Suprapubic skin (tissue), 4 donors: ENCODE measurements around the gene ABI1.

Source experiments
- POLR2A ChIP-seq, 2 donors: fragments of 450-650 bp; IDR thresholded peaks; one replicate each; pipeline ENCODE4 v1.6.1; 2017; ENCODE audit warnings: antibody characterized with exemption in 2 of 2, mild to moderate bottlenecking in 2 of 2, moderate library complexity in 2 of 2
- POLR2AphosphoS5 ChIP-seq, 3 donors: sonication (generic); formaldehyde crosslinking; IDR thresholded peaks; one replicate each; pipeline ENCODE4 v1.6.1; 2017; ENCODE audit warnings: antibody characterized with exemption in 3 of 3
- TF ChIP-seq, protein P1 (sequence below), 2 donors: fragments of 200-600 bp in 1 of 2; fragments of 450-650 bp in 1 of 2; sonication (generic) in 1 of 2; IDR thresholded peaks; one replicate each; pipeline ENCODE4 v1.5.1; 2016 to 2019; ENCODE audit warnings: antibody characterized with exemption in 2 of 2, mild to moderate bottlenecking in 1 of 2, moderate library complexity in 1 of 2

DNA sequence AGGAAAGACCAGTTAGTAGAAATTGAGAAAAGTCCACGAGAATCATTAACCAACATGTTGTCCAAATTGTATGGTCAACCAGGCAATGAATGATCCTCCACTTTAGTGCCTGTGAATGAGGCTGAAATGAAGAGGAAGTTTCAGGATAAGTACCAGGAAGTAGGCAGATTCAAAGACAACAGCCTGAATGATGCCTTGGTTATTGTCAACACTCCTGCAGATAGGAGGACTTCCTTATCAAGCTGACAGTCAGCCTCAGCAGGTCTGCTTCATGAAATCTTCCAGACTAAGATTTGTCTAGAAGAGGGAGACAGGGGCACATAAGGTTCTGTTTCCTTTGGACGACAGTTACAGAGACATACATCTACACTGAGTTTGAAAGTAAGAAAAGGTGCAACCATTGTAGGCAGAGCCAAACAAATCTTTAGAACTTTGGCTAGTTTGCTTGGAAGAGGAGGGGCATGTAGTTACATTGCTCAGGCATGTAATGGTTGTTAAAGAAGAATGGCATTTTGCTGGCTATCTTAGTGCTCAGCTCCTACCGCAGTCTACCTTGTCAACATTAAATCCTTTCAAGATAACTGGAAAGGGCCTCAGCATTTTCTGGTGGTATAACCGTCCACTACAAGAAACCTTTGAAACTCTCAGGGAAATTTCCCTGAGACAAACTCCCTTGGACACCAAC lies 81.4 kb downstream of the ABI1 start:
- TF ChIP-seq, protein P1, sequence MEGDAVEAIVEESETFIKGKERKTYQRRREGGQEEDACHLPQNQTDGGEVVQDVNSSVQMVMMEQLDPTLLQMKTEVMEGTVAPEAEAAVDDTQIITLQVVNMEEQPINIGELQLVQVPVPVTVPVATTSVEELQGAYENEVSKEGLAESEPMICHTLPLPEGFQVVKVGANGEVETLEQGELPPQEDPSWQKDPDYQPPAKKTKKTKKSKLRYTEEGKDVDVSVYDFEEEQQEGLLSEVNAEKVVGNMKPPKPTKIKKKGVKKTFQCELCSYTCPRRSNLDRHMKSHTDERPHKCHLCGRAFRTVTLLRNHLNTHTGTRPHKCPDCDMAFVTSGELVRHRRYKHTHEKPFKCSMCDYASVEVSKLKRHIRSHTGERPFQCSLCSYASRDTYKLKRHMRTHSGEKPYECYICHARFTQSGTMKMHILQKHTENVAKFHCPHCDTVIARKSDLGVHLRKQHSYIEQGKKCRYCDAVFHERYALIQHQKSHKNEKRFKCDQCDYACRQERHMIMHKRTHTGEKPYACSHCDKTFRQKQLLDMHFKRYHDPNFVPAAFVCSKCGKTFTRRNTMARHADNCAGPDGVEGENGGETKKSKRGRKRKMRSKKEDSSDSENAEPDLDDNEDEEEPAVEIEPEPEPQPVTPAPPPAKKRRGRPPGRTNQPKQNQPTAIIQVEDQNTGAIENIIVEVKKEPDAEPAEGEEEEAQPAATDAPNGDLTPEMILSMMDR (IDR thresholded peaks at IDR 0.05) = no peak
- TF ChIP-seq POLR2A (IDR thresholded peaks at IDR 0.05) (no peak), POLR2AphosphoS5 (IDR thresholded peaks at IDR 0.05) (no peak)
